ENCODE results near the gene LRRC28.

- TF ChIP-seq, protein P1, sequence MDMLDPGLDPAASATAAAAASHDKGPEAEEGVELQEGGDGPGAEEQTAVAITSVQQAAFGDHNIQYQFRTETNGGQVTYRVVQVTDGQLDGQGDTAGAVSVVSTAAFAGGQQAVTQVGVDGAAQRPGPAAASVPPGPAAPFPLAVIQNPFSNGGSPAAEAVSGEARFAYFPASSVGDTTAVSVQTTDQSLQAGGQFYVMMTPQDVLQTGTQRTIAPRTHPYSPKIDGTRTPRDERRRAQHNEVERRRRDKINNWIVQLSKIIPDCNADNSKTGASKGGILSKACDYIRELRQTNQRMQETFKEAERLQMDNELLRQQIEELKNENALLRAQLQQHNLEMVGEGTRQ (IDR thresholded peaks at IDR 0.05; ENCODE audit: low read depth, low read length) = no peak
- TF ChIP-seq FOS (IDR thresholded peaks at IDR 0.05; ENCODE audit: low read depth, low read length) = no peak
Measured at GRCh38 chr15:99275061-99275460, 23.8 kb downstream of the LRRC28 start.
